A549 (cell line): ENCODE results near the gene LAGE3.

Source experiments
- BHLHE40 ChIP-seq: IDR thresholded peaks from 2 replicates; pipeline ENCODE4 v1.6.1; 2012; ENCODE audit warnings: low read depth, low read length, inconsistent platforms
- HOXA7 ChIP-seq: fragments of 250-450 bp; sonication (Bioruptor Pico); IDR thresholded peaks from 2 replicates; pipeline ENCODE4 v1.5.0; 2020; ENCODE audit warnings: mild to moderate bottlenecking, moderate library complexity
- JUN ChIP-seq, 2 experiments: fragments of >200 bp; sonication (Bioruptor Twin); formaldehyde crosslinking; IDR thresholded peaks; 2 replicates in 1 of 2; 3 replicates in 1 of 2; pipeline ENCODE4 v1.6.1; 2016 to 2017
- POLR2A ChIP-seq: IDR thresholded peaks from 2 replicates; pipeline ENCODE4 v1.6.1; 2012; ENCODE audit warnings: mild to moderate bottlenecking, low read length
- RAD21 ChIP-seq, 2 experiments: fragments of >200 bp in 1 of 2; sonication (Bioruptor Twin) in 1 of 2; formaldehyde crosslinking in 1 of 2; IDR thresholded peaks in 1 of 2; conservative IDR thresholded peaks in 1 of 2; 2 replicates in 1 of 2; 3 replicates in 1 of 2; pipeline ENCODE4 v1.6.1; 2012 to 2018; ENCODE audit warnings: inconsistent platforms in 1 of 2
- RCOR1 ChIP-seq: fragments of 150-350 bp; IDR thresholded peaks from 2 replicates; pipeline ENCODE4 v1.6.1; 2014; ENCODE audit warnings: antibody characterized with exemption, low read length, low read depth
- RFX5 ChIP-seq: fragments of 450-650 bp; IDR thresholded peaks from 2 replicates; pipeline ENCODE4 v1.7.1; 2014; ENCODE audit warnings: antibody characterized with exemption, mild to moderate bottlenecking, moderate library complexity
- SMC3 ChIP-seq: fragments of >200 bp; sonication (Bioruptor Twin); formaldehyde crosslinking; IDR thresholded peaks from 3 replicates; pipeline ENCODE4 v1.6.1; 2018; ENCODE audit warnings: inconsistent platforms
- TF ChIP-seq, protein P1 (sequence below): fragments of >200 bp; sonication (Bioruptor Twin); formaldehyde crosslinking; IDR thresholded peaks from 3 replicates; pipeline ENCODE4 v1.5.1; 2016
- TF ChIP-seq, protein P2 (sequence below): fragments of 150-350 bp; IDR thresholded peaks from 2 replicates; pipeline ENCODE4 v1.6.1; 2014; ENCODE audit warnings: low read depth, mild to moderate bottlenecking, low read length
- TF ChIP-seq, protein P3 (sequence below): IDR thresholded peaks from 2 replicates; pipeline ENCODE4 v1.6.1; 2012
- TF ChIP-seq, protein P4 (sequence below): fragments of 450-650 bp; IDR thresholded peaks from 2 replicates; pipeline ENCODE4 v1.6.1; 2014; ENCODE audit warnings: antibody characterized with exemption
- TF ChIP-seq, protein P5 (sequence below): IDR thresholded peaks from 2 replicates; pipeline ENCODE4 v1.6.1; 2012

DNA sequence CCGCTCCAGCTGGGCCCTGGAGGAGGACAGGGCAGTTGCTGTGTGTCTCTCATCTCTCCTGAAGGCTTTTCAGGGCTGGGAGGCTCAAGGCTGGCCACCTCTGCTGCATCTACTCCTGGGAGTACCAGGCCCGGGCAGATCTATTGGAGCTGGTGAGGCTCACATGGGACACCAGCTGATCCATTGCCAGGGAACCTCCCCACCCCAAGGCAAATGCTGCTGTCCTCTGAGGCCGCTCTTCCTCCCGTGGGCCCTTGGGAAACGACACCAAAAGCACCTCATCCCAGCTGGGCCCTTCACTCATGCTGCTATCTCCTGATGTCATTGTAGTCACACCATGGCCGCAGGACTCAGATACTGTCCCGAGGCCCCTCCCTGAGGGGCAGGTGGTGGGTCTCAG is 3.7 kb upstream of the LAGE3 start:
- no peak for TF ChIP-seq POLR2A
- TF ChIP-seq, protein P1, sequence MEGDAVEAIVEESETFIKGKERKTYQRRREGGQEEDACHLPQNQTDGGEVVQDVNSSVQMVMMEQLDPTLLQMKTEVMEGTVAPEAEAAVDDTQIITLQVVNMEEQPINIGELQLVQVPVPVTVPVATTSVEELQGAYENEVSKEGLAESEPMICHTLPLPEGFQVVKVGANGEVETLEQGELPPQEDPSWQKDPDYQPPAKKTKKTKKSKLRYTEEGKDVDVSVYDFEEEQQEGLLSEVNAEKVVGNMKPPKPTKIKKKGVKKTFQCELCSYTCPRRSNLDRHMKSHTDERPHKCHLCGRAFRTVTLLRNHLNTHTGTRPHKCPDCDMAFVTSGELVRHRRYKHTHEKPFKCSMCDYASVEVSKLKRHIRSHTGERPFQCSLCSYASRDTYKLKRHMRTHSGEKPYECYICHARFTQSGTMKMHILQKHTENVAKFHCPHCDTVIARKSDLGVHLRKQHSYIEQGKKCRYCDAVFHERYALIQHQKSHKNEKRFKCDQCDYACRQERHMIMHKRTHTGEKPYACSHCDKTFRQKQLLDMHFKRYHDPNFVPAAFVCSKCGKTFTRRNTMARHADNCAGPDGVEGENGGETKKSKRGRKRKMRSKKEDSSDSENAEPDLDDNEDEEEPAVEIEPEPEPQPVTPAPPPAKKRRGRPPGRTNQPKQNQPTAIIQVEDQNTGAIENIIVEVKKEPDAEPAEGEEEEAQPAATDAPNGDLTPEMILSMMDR, result no peak
- TF ChIP-seq, protein P2, sequence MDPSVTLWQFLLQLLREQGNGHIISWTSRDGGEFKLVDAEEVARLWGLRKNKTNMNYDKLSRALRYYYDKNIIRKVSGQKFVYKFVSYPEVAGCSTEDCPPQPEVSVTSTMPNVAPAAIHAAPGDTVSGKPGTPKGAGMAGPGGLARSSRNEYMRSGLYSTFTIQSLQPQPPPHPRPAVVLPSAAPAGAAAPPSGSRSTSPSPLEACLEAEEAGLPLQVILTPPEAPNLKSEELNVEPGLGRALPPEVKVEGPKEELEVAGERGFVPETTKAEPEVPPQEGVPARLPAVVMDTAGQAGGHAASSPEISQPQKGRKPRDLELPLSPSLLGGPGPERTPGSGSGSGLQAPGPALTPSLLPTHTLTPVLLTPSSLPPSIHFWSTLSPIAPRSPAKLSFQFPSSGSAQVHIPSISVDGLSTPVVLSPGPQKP, result no peak
- TF ChIP-seq, protein P3, sequence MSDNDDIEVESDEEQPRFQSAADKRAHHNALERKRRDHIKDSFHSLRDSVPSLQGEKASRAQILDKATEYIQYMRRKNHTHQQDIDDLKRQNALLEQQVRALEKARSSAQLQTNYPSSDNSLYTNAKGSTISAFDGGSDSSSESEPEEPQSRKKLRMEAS, result no peak
- TF ChIP-seq SMC3, result no peak
- TF ChIP-seq JUN (IDR thresholded peaks at IDR 0.05), result no peak
- TF ChIP-seq RCOR1, result no peak
- no peak for TF ChIP-seq RAD21 (conservative IDR thresholded peaks at IDR 0.05 in 1 of 2, IDR thresholded peaks at IDR 0.05 in 1 of 2)
- TF ChIP-seq, protein P4, sequence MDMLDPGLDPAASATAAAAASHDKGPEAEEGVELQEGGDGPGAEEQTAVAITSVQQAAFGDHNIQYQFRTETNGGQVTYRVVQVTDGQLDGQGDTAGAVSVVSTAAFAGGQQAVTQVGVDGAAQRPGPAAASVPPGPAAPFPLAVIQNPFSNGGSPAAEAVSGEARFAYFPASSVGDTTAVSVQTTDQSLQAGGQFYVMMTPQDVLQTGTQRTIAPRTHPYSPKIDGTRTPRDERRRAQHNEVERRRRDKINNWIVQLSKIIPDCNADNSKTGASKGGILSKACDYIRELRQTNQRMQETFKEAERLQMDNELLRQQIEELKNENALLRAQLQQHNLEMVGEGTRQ, result no peak
- no peak for TF ChIP-seq BHLHE40
- no peak for TF ChIP-seq HOXA7 (CRISPR knock-in tag)
- TF ChIP-seq, protein P5, sequence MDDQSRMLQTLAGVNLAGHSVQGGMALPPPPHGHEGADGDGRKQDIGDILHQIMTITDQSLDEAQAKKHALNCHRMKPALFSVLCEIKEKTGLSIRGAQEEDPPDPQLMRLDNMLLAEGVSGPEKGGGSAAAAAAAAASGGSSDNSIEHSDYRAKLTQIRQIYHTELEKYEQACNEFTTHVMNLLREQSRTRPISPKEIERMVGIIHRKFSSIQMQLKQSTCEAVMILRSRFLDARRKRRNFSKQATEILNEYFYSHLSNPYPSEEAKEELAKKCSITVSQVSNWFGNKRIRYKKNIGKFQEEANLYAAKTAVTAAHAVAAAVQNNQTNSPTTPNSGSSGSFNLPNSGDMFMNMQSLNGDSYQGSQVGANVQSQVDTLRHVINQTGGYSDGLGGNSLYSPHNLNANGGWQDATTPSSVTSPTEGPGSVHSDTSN, result no peak
- no peak for TF ChIP-seq RFX5
